ENCODE measurements around the gene EXOC6B. TPM values are rescaled to one million over a fixed set of nuclear protein-coding genes. Genes with fewer than 3 reads are reported as not detected.
"Not testable (repeated sequence)": the region's sequence is repeated elsewhere in the genome, so short reads cannot be mapped to it uniquely, and the experiment has no call there.

Gene EXOC6B
- polyA plus RNA-seq, 4 donors = 6.9 to 12.6 (median 8.5) TPM

- no peaks in the 10 kb centered on the region for H3K36me3 ChIP-seq (ENCODE audit: control insufficient read depth in 3 of 3, insufficient read depth in 2 of 3, low read depth in 1 of 3, low read length in 3 of 3)
- no peak overlapping the region for H3K4me3 ChIP-seq (ENCODE audit: low read depth in 1 of 3, low read length in 3 of 3)
- WGBS, 3 donors = 78 to 87% (median 84%) methylated on average over 2 of the region's 2 CpGs
- H3K9me3 ChIP-seq (ENCODE audit: control insufficient read depth in 2 of 2, insufficient read depth in 1 of 2, low read depth in 1 of 2, low read length in 1 of 2) = peaks cover 0 to 11% of the 10 kb centered on the region in 2 donors
- no peak overlapping the region for H3K27ac ChIP-seq (ENCODE audit: low read depth in 1 of 3, low read length in 2 of 3)
- FAIRE-seq = no peak
- no peaks in the 10 kb centered on the region for H3K4me1 ChIP-seq (ENCODE audit: control insufficient read depth in 3 of 3, insufficient read depth in 2 of 3, low read depth in 1 of 3, low read length in 2 of 3)
- H3K27me3 ChIP-seq (ENCODE audit: control insufficient read depth in 3 of 3, insufficient read depth in 3 of 3, low read length in 3 of 3) = no peaks in the 10 kb centered on the region
- no peak for DNase-seq
Measured at GRCh38 chr2:72423756-72424155, 402.1 kb downstream of the EXOC6B start.

DNA sequence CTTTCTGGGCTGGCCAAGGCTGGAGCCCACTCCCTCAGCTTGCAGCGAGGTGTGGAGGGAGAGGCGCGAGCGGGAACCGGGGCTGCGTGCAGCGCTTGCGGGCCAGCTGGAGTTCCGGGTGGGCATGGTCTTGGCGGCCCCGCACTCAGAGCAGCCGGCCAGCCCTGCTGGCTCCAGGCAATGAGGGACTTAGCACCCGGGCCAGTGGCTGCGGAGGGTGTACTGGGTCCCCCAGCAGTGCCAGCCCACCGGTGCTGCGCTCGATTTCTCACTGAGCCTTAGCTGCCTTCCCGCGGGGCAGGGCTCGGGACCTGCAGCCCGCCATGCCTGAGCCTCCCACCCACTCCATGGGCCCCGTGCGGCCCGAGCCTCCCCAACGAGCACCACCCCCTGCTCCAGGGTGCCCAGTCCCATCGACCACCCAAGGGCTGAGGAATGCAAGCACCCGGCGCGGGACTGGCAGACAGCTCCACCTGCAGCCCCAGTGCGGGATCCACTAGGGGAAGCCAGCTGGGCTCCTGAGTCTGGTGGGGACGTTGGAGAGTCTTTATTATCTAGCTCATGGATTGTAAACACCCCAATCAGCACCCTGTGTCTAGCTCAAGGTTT lies 404.0 kb downstream of the EXOC6B start:
- DNase-seq; FAIRE-seq; H3K27ac ChIP-seq (ENCODE audit: low read depth in 1 of 3, low read length in 2 of 3); H3K36me3 ChIP-seq (ENCODE audit: control insufficient read depth in 3 of 3, insufficient read depth in 2 of 3, low read depth in 1 of 3, low read length in 3 of 3); H3K27me3 ChIP-seq (ENCODE audit: control insufficient read depth in 3 of 3, insufficient read depth in 3 of 3, low read length in 3 of 3); H3K4me3 ChIP-seq (ENCODE audit: low read depth in 1 of 3, low read length in 3 of 3); H3K4me1 ChIP-seq (ENCODE audit: control insufficient read depth in 3 of 3, insufficient read depth in 2 of 3, low read depth in 1 of 3, low read length in 2 of 3): not testable (repeated sequence)
- 95 to 98% (median 96%) methylated on average over 21 to 31 of the region's 31 CpGs for WGBS, 3 donors
- H3K9me3 ChIP-seq (ENCODE audit: control insufficient read depth in 2 of 2, insufficient read depth in 1 of 2, low read depth in 1 of 2, low read length in 1 of 2) = peaks cover 0 to 11% of the 10 kb centered on the region in 2 donors

- DNase-seq (no peak), FAIRE-seq (no peak)
- H3K27me3 ChIP-seq (ENCODE audit: control insufficient read depth in 3 of 3, insufficient read depth in 3 of 3, low read length in 3 of 3) = no peaks in the 10 kb centered on the region
- H3K4me1 ChIP-seq (ENCODE audit: control insufficient read depth in 3 of 3, insufficient read depth in 2 of 3, low read depth in 1 of 3, low read length in 2 of 3) = no peaks in the 10 kb centered on the region
- peaks cover 0 to 6% of the 10 kb centered on the region in 2 donors for H3K9me3 ChIP-seq (ENCODE audit: control insufficient read depth in 2 of 2, insufficient read depth in 1 of 2, low read depth in 1 of 2, low read length in 1 of 2)
- no peaks in the 10 kb centered on the region for H3K36me3 ChIP-seq (ENCODE audit: control insufficient read depth in 3 of 3, insufficient read depth in 2 of 3, low read depth in 1 of 3, low read length in 3 of 3)
- WGBS, 3 donors = 76 to 85% (median 84%) methylated on average over 5 of the region's 5 CpGs
- no peak overlapping the region for H3K27ac ChIP-seq (ENCODE audit: low read depth in 1 of 3, low read length in 2 of 3)
- H3K4me3 ChIP-seq (ENCODE audit: low read depth in 1 of 3, low read length in 3 of 3) = no peak overlapping the region
Measured at GRCh38 chr2:72415781-72416475, 409.9 kb downstream of the EXOC6B start.

GRCh38 chr2:72415241-72415661 lies 410.6 kb downstream of the EXOC6B start:
- WGBS, 3 donors = 76 to 89% (median 89%) methylated on average over 2 of the region's 2 CpGs
- no peak overlapping the region for H3K4me3 ChIP-seq (ENCODE audit: low read depth in 1 of 3, low read length in 3 of 3)
- FAIRE-seq = no peak
- DNase-seq = no peak
- no peaks in the 10 kb centered on the region for H3K27me3 ChIP-seq (ENCODE audit: control insufficient read depth in 3 of 3, insufficient read depth in 3 of 3, low read length in 3 of 3)
- no peaks in the 10 kb centered on the region for H3K4me1 ChIP-seq (ENCODE audit: control insufficient read depth in 3 of 3, insufficient read depth in 2 of 3, low read depth in 1 of 3, low read length in 2 of 3)
- H3K27ac ChIP-seq (ENCODE audit: low read depth in 1 of 3, low read length in 2 of 3) = no peak overlapping the region
- H3K9me3 ChIP-seq (ENCODE audit: control insufficient read depth in 2 of 2, insufficient read depth in 1 of 2, low read depth in 1 of 2, low read length in 1 of 2) = peaks cover 0 to 6% of the 10 kb centered on the region in 2 donors
- H3K36me3 ChIP-seq (ENCODE audit: control insufficient read depth in 3 of 3, insufficient read depth in 2 of 3, low read depth in 1 of 3, low read length in 3 of 3) = no peaks in the 10 kb centered on the region

DNA sequence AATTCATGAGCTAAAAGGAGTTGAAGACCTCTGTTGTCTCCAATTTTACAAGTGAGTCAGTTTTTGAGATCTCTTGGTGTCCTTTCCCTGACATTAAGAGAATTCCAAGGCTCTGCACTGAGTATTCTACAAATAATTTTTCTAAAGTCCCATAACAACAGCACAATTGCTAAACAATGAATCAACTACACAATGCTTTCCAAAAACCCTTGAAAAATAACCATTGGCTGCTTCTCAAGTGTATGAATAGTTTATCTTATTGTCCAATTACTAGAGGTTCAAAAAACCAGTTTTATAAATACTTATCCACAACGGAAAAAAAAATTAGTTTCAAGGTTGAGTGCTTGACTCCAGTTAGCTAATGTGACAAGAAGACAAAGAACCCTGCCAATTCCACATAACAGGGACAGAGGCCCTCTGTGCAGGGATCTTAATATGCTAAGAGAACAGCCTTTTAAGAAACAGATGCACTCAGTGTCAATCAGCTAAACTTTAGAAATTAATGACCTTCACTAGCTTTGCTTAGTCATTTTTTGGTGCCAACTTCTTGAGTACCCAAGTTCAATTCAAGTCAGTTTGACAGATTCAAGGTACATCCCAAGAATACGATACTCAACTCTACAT lies 411.6 kb downstream of the EXOC6B start:
- 55 to 89% (median 83%) methylated on average over 2 of the region's 2 CpGs for WGBS, 3 donors

DNA sequence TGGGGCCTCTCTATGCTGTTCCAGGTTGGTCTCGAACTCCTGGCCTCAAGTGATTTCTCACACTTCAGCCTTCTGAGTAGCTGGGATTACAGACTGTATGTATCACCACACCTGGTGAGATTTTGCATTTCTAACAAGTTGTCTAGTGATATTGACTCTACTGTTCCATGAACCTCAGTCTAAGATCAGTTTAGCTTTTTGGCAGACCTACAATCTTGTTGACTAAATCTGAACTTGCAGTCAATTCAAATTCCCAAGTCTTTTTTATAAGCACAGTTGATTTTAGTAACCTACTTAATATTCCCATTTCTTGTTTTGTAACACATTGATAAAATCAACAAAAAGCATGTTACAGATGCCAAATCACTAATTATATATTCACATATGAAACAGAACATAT lies 412.1 kb downstream of the EXOC6B start:
- peaks cover 0 to 3% of the 10 kb centered on the region in 2 donors for H3K9me3 ChIP-seq (ENCODE audit: control insufficient read depth in 2 of 2, insufficient read depth in 1 of 2, low read depth in 1 of 2, low read length in 1 of 2)
- FAIRE-seq = no peak

More for the DNA sequence above, 411.6 kb downstream of the EXOC6B start:
- H3K4me3 ChIP-seq (ENCODE audit: low read depth in 1 of 3, low read length in 3 of 3) = no peak overlapping the region
- no peaks in the 10 kb centered on the region for H3K4me1 ChIP-seq (ENCODE audit: control insufficient read depth in 3 of 3, insufficient read depth in 2 of 3, low read depth in 1 of 3, low read length in 2 of 3)
- H3K9me3 ChIP-seq (ENCODE audit: control insufficient read depth in 2 of 2, insufficient read depth in 1 of 2, low read depth in 1 of 2, low read length in 1 of 2) = peaks cover 0 to 3% of the 10 kb centered on the region in 2 donors
- no peak for FAIRE-seq
- H3K36me3 ChIP-seq (ENCODE audit: control insufficient read depth in 3 of 3, insufficient read depth in 2 of 3, low read depth in 1 of 3, low read length in 3 of 3) = no peaks in the 10 kb centered on the region
- no peaks in the 10 kb centered on the region for H3K27me3 ChIP-seq (ENCODE audit: control insufficient read depth in 3 of 3, insufficient read depth in 3 of 3, low read length in 3 of 3)
- DNase-seq = no peak
- no peak overlapping the region for H3K27ac ChIP-seq (ENCODE audit: low read depth in 1 of 3, low read length in 2 of 3)

GRCh38 chr2:72412214-72412613 lies 413.6 kb downstream of the EXOC6B start:
- Histone ChIP-seq H3K9me3 (ENCODE audit: control insufficient read depth in 2 of 2, insufficient read depth in 1 of 2, low read depth in 1 of 2, low read length in 1 of 2) (peaks cover 0 to 3% of the 10 kb centered on the region in 2 donors), H3K27ac (ENCODE audit: low read depth in 1 of 3, low read length in 2 of 3) (no peak overlapping the region), H3K4me1 (ENCODE audit: control insufficient read depth in 3 of 3, insufficient read depth in 2 of 3, low read depth in 1 of 3, low read length in 2 of 3) (no peaks in the 10 kb centered on the region), H3K27me3 (ENCODE audit: control insufficient read depth in 3 of 3, insufficient read depth in 3 of 3, low read length in 3 of 3) (no peaks in the 10 kb centered on the region), H3K4me3 (ENCODE audit: low read depth in 1 of 3, low read length in 3 of 3) (no peak overlapping the region), H3K36me3 (ENCODE audit: control insufficient read depth in 3 of 3, insufficient read depth in 2 of 3, low read depth in 1 of 3, low read length in 3 of 3) (no peaks in the 10 kb centered on the region)
- 55 to 83% (median 75%) methylated on average over 1 of the region's 1 CpG for WGBS, 3 donors
- DNase-seq = no peak
- no peak for FAIRE-seq

More for the DNA sequence above, 412.1 kb downstream of the EXOC6B start:
- WGBS, 3 donors = 73 to 100% (median 84%) methylated on average over 1 of the region's 1 CpG
- H3K4me1 ChIP-seq (ENCODE audit: control insufficient read depth in 3 of 3, insufficient read depth in 2 of 3, low read depth in 1 of 3, low read length in 2 of 3) = no peaks in the 10 kb centered on the region
- DNase-seq = no peak
- H3K36me3 ChIP-seq (ENCODE audit: control insufficient read depth in 3 of 3, insufficient read depth in 2 of 3, low read depth in 1 of 3, low read length in 3 of 3) = no peaks in the 10 kb centered on the region
- no peak overlapping the region for H3K27ac ChIP-seq (ENCODE audit: low read depth in 1 of 3, low read length in 2 of 3)
- H3K27me3 ChIP-seq (ENCODE audit: control insufficient read depth in 3 of 3, insufficient read depth in 3 of 3, low read length in 3 of 3) = no peaks in the 10 kb centered on the region
- no peak overlapping the region for H3K4me3 ChIP-seq (ENCODE audit: low read depth in 1 of 3, low read length in 3 of 3)

- peaks cover 0 to 15% of the 10 kb centered on the region in 2 donors for H3K9me3 ChIP-seq (ENCODE audit: control insufficient read depth in 2 of 2, insufficient read depth in 1 of 2, low read depth in 1 of 2, low read length in 1 of 2)
- H3K4me1 ChIP-seq (ENCODE audit: control insufficient read depth in 3 of 3, insufficient read depth in 2 of 3, low read depth in 1 of 3, low read length in 2 of 3) = no peaks in the 10 kb centered on the region
- FAIRE-seq = no peak
Measured at GRCh38 chr2:72399879-72400278, 426.0 kb downstream of the EXOC6B start.

More at GRCh38 chr2:72399879-72400278, 426.0 kb downstream of the EXOC6B start:
- no peak for DNase-seq
- no peaks in the 10 kb centered on the region for H3K36me3 ChIP-seq (ENCODE audit: control insufficient read depth in 3 of 3, insufficient read depth in 2 of 3, low read depth in 1 of 3, low read length in 3 of 3)
- H3K27ac ChIP-seq (ENCODE audit: low read depth in 1 of 3, low read length in 2 of 3) = no peak overlapping the region
- no peaks in the 10 kb centered on the region for H3K27me3 ChIP-seq (ENCODE audit: control insufficient read depth in 3 of 3, insufficient read depth in 3 of 3, low read length in 3 of 3)
- no peak overlapping the region for H3K4me3 ChIP-seq (ENCODE audit: low read depth in 1 of 3, low read length in 3 of 3)
